ENCODE results near the gene XCR1.

The XCR1 gene

DNA sequence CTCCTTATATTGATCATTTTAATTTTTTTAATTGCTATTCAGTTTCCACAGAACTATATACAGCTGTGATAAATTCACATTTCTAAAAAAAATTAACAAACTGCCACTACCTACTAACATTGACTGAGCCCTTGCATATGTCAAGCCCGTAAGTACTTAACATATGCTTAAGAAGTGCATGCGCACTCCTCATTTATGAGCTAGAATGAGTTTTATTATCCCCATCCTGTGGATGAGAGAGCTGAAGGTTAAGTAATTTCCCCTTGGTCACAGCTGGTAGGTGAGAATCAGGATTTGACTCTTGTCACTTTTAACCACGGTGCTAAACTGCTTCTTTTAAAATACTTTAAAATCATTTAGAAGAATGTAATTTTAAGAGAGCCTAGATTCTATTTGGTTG, 58.2 kb downstream of the XCR1 start:
- ChIA-PET POLR2A (no interaction called here), CTCF (interaction anchor here (0.8 to 7.2 kb wide), 10 partner anchors 12 to 110 kb away, joined by 3 to 62 read pairs (median 4); no protein-coding TSS in a partner anchor)

GRCh38 chr3:45968706-45969105, 58.6 kb downstream of the XCR1 start:
- ChIA-PET POLR2A (no interaction called here), CTCF (interaction anchor here (0.8 to 7.2 kb wide), 10 partner anchors 12 to 110 kb away, joined by 3 to 62 read pairs (median 4); no protein-coding TSS in a partner anchor)
- H3K4me3 ChIP-seq (ENCODE audit: low read depth, low read length), result no peak overlapping the region
- DNase-seq (ENCODE audit: low read depth, low spot score), result no peak
- no peak for TF ChIP-seq CTCF (IDR thresholded peaks at IDR 0.05; ENCODE audit: insufficient read depth, low read length, missing control alignments)

More for the DNA sequence above, 58.2 kb downstream of the XCR1 start:
- H3K4me3 ChIP-seq (ENCODE audit: low read depth, low read length), result no peak overlapping the region
- TF ChIP-seq CTCF (IDR thresholded peaks at IDR 0.05; ENCODE audit: insufficient read depth, low read length, missing control alignments), result no peak
- no peak for DNase-seq (ENCODE audit: low read depth, low spot score)

DNA sequence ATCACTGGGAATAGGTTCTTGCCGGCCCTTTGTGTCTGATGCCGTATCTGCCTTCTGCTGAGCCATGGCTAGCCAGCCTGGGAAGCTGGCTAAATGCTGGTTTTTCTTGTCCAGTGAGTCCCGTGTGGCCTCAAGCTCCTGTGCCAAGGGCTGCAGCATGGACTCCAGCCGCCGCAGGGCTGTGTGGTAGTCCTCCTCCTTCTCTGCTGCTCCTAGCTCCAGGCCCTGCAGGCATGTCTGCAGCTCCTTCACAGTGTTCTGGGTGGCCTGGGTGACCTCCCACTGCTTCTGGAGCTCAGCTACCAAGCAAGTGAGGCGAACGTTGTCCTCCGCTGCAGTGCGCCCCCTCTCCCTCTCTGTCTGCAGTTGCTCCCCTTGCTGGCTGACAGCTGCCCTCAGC, 59.1 kb downstream of the XCR1 start:
- no peak overlapping the region for H3K4me3 ChIP-seq (ENCODE audit: low read depth, low read length)
- no peak for DNase-seq (ENCODE audit: low read depth, low spot score)
- ChIA-PET CTCF (interaction anchor here (0.8 to 7.2 kb wide), 7 partner anchors 9 to 111 kb away, joined by 3 to 62 read pairs (median 5); no protein-coding TSS in a partner anchor), POLR2A (no interaction called here)
- TF ChIP-seq CTCF (IDR thresholded peaks at IDR 0.05; ENCODE audit: insufficient read depth, low read length, missing control alignments), result no peak

DNA sequence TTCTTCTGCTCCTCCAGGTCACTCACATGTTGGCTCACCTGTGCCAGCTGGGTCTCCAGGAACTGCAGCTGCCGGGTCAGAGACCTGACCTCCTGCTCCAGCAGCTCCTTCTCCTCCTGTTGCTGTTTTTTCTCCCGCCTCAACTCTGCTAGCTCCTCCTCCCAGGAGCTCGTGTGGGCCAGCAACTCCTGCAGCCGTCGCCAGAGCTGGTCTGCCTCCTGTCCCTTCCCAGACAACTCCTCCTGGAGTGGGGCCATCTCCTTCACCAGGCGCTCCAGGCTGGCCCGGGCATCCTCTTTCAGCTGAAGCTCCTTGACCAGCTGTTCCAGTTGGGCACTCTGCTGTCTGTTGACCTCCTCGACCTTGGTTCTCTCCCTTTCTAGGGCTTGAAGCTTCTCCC, 59.6 kb downstream of the XCR1 start:
- POLR2A ChIA-PET, result no interaction called here
- no peak for TF ChIP-seq CTCF (IDR thresholded peaks at IDR 0.05; ENCODE audit: insufficient read depth, low read length, missing control alignments)
- no peak overlapping the region for H3K4me3 ChIP-seq (ENCODE audit: low read depth, low read length)
- no peak for DNase-seq (ENCODE audit: low read depth, low spot score)
- CTCF ChIA-PET, result interaction anchor here (1.3 to 7.2 kb wide), 5 partner anchors 9 to 111 kb away, joined by 3 to 62 read pairs (median 8); no protein-coding TSS in a partner anchor

Measured in AG04449 (cell line).